Fibroblast of gingiva (primary cell): Measurements from ENCODE around the gene REC114.
"Not testable (repeated sequence)": the region's sequence is repeated elsewhere in the genome, so short reads cannot be mapped to it uniquely, and the experiment has no call there.

Experiments
- DNase-seq: peaks from one replicate; pipeline ENCODE4 v3.0.0-alpha.2; 2011; ENCODE audit warnings: low read depth

REC114 gene

GRCh38 chr15:73442968-73443367 is at the start of gene REC114:
REC114 (plus strand) TSS chr15:73443164; CDS start chr15:73443186, 22 bp downstream.
- DNase-seq, result no peak

GRCh38 chr15:73393336-73393735 is 49.6 kb upstream of the REC114 start:
- no peak for DNase-seq

DNA sequence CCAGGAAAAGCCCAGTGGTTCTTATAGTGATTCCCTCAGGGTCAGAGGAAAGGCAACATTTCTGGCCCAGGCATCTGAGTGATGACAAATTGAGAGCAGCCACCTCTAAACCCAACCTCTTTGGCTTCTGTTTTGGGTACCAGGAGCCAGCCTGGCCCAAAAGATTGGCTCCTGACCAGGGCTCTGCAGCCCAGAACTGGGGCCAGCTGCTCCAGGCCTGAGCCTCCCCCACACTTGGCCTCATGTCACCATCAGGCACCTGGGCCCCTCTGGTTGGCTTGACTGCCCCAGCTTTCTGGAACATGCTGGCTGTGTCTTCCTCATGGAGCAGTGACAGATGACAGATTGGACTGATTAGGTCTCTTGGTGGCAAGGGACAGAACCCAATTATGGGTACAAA is 48.2 kb upstream of the REC114 start:
- no peak for DNase-seq

- DNase-seq, result no peak
Measured at GRCh38 chr15:73395671-73396070, 47.3 kb upstream of the REC114 start.

- no peak for DNase-seq
Measured at GRCh38 chr15:73397461-73397860, 45.5 kb upstream of the REC114 start.

DNA sequence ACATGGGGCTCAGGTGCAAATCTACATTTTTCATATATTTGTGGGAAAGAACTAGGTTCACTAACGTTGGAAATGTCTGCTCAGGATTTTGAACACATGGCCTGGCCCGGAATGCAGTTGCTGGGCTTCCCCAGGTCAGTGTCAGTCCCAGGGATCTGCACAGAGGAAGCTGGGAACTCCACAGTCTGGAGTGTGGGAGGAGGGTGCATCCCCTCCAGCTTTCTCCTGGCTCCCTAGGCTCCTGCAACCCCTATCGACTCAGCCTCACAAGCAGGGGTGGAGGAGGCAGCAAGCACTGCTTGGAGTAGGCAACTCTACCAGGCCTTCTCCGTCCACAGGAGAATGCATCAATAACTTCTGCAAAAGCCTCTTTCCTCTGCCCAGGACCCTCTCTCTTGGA is 44.1 kb upstream of the REC114 start:
- DNase-seq, result no peak

- not testable (repeated sequence) for DNase-seq
Measured at GRCh38 chr15:73400222-73400621, 42.7 kb upstream of the REC114 start.

DNA sequence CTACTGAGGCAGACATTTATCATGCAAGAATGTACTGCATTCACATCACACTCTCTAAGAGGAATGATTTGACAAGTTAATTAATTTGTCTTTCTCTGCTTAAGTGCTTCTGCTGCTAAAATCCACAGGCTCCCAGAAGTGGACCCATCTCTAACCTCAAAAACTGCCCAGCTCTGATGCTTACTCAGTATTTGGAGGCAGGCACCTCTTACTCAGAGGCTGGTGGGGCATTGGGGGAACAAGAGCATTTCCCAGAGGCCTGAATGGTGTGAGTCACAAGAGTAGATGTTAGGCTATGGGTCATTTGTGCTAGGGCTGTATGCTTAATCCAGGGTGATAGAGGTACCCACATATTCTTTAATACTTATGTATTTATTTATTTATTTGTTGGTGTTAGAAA is 39.8 kb upstream of the REC114 start:
- no peak for DNase-seq

DNA sequence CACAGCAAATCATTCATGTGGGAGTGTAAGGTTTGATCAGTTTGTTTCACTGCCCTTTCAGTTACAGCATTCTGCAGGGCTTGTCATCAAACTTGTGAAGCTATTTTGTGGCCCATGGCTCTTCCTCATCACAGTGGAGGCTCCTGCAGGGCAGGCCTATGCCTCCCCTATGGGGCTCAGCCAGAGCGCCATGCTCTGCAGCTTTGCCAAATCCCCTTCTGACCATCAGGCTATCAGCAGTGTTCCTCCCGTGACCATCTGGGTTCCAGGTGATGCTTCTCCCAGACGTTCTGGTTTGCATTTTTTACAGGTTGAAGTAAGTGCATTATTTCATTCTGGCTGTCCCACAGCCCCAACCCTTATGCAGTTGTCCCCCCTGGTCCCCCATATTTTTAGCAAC is 28.1 kb upstream of the REC114 start:
- no peak for DNase-seq

DNA sequence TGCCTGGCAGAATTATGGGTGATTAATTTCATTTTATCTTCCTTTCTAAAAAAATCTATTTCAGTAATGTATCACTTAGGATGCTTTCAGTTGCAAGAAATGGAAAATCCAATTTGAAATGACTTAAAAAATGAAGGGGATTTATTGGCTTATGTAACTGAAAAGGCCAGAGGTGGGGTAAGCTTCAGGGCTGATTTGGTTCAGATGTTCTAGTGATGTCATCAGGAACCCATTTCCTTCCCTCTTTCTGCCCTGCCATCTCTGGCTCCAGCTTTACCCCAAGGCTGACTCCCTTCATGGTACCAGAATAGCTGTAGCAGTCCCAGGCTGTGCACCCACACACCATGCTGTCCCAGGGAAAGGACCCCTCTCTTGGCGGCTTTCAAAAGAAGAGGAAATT is 18.5 kb upstream of the REC114 start:
- no peak for DNase-seq

DNA sequence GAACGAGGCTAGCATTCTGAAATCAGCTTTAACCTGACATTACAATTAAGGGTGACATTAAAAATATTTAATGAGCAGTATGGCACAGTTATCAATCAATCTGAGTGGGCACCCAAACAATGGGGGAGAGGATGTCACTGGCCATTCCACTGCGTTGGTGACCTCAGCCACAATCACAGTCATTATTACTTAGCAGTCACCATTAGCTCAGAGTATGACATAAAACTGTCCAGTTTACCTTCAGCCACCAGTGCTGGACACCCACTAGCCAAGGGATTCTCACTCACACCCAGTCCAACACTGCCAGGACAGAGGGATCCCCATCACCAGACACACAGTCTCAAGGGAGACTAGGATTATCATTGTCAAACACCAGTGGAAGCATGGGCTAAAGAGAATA is 17.5 kb upstream of the REC114 start:
- DNase-seq, result no peak

- no peak for DNase-seq
Measured at GRCh38 chr15:73426323-73426994, 16.5 kb upstream of the REC114 start.

DNA sequence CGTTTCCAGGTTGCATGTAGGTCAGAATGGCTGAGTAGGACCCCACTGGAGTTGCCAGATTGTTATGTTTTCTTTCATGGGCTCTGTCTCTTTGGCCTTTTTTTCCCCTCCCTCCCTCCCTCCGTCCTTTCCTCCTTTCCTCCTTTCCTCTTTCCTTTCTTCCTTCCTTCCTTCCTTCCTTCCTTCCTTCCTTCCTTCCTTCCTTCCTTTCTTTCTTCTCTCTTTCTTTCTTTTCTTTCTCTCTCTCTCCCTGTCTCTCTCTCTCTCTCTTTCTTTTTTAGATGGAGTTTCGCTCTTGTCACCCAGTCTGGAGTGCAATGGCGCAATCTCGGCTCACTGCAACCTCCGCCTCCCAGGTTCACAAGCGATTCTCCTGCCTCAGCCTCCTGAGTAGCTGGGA is 11.6 kb upstream of the REC114 start:
- not testable (repeated sequence) for DNase-seq

DNA sequence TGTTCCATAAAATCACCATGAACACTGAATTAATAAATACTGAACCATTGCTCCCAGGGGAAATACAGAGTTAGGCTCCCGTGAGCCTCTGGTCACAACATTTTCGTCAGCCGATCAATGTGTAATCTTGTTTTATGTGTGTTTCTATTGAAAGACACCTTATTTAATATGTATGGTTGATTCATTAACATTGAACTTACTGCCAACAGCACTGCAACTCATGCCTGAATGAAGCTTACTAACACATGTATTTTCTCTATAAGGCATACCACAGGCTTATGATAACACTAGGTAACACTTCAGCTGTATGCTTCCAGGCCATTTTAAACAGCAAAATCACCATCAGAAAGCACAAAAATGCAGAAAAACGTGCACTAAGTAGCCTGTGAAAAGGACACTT is 9.1 kb upstream of the REC114 start:
- no peak for DNase-seq

DNA sequence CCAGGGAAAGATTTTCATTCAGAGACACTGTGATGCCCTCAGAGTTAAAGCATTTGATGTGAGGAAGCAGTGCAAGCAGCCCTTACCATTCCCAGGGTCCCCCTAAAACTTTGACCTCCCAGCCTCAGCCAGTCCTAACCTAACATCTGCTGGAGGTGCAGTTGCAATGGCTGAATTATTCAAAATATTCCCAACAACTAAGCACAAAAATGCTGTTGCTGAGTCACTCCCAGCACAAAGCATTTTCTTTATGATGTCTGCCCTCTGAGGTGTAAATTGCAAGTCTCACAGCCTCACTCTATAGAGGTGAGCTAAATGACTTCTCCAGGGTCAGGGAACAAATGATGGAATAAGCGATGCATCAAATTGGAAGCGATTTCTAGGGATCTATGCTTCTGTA is 6.4 kb upstream of the REC114 start:
- DNase-seq, result no peak

DNA sequence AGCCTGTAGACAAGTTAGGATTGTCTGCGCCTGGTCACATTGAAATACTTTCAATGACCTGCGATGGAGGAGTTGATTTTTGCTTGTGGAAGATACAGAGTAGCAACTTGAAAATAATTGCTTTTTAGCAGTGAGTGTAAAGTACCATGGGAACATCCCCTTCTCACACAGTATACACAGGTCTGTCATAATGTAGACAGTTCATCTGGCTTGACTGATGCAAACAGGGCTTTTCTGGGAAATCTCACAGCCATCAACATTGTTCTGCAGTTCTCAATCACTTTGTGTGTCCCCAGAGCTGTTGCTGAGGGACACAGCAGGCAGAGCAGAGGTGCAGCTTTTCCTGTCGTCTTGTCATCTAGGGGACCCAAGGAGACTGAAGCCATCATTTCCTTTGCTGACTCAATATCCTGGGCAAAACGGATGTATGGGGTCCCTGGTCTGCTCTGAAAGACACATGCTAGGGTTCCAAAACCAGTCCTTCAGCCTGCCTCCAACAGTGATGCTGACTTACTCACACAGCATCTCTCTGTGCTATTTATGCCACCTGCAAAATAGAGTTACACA is 5.3 kb upstream of the REC114 start:
- DNase-seq, result no peak

DNA sequence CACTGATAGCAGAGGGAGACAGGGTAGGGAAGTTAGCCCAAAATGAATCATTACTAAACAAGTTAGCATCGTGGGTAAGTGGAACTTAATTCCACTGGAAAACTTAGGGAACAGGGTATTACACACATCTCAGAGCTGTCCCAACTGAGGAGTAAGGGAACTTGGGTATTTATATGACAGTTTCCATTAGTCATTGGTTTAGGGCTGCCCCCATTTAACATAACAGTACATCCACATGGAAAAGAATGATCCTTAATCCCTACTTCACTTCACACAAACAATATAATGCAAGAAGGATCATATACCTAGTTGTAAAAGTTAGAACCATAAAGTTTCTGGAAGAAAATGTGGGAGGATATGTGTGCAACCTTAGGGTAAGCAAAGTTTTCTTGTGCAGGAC is 4.3 kb upstream of the REC114 start:
- DNase-seq, result no peak

- no peak for DNase-seq
Measured at GRCh38 chr15:73440571-73440970, 2.4 kb upstream of the REC114 start.

DNA sequence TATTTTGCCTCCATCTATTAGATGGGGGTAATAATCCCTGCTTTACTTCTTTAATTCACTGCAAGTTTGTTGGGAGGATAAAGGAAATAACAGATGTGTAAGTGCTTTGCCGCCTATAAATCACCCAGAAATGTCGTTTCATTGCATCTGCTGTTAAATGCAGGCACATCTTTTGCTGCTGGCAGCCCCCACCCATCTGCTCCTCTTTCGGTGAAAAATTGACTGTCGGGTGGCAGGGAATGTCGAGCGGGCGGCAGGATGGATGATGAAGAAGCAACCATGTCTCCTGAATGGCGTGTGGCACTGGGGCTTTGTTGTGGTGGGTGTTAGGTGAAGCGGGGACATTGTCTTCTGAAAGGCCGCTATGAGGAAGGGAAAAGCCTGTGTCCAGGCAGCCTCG is 543 bp upstream of the REC114 start:
- DNase-seq, result no peak

DNA sequence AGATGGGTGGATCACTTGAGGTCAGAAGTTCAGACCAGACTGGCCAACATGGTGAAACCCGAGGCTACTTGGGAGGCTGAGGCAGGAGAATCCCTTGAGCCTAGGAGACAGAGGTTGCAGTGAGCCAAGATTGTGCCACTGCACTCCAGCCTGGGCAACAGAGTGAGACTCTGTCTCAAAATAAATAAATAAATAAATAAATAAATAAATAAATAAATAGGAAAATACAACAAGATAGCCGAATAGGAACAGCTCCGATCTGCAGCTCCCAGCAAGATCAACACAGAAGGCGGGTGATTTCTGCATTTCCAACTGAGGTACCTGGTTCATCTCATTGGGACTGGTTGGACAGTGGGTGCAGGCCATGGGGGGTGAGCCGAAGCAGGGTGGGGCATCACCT is 4.5 kb downstream of the REC114 start:
- not testable (repeated sequence) for DNase-seq

DNA sequence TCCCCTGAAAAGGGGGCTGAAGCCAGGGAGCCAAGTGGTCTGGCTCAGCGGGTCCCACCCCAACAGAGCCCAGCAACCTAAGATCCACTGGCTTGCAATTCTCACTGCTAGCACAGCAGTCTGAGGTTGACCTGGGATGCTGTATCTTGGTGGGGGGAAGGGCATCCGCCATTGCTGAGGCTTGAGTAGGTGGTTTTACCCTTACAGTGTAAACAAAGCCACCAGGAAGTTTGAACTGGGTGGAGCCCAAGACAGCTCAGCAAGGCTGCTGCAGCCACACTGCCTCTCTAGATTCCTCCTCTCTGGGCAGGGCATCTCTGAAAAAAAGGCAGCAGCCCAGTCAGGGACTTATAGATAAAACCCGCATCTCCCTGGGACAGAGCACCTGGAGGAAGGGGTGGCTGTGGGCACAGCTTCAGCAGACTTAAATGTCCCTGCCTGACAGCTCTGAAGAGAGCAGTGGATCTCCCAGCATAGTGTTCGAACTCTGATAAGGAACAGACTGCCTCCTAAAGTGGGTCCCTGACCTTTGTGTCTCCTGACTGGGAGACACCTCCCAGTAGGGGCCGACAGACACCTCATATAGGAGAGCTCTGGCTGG is 5.3 kb downstream of the REC114 start:
- not testable (repeated sequence) for DNase-seq

DNA sequence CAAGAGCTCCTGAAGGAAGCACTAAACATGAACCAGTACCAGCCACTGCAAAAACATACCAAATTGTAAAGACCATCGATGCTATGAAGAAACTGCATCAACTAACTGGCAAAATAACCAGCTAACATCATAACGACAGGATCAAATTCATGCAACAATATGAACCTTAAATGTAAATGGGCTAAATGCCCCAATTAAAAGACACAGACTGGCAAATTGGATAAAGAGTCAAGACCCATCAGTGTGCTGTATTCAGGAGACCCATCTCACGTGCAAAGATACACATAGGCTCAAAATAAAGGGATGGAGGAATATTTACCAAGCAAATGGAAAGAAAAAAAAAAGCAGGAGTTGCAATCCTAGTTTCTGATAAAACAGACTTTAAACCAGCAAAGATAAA is 7.0 kb downstream of the REC114 start:
- not testable (repeated sequence) for DNase-seq

DNA sequence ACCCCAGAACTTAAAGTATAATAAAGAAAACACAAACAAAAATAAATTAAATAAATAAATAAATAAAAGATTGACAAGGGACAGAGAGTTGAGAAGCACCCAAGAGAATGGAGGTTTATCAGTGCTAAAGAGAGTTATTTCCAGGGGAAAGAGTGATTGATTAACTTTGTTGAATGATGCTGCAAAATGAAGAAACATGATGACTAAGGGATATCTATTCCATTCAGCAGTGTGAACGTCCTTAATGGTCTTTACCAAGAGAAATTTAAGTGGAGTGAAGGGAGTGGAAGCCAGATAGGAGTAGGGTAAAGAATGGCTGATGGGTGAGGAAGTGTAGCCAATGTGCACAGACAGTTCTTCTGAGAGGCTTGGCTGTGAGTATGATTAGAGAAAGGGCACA is 11.1 kb downstream of the REC114 start:
- no peak for DNase-seq

DNA sequence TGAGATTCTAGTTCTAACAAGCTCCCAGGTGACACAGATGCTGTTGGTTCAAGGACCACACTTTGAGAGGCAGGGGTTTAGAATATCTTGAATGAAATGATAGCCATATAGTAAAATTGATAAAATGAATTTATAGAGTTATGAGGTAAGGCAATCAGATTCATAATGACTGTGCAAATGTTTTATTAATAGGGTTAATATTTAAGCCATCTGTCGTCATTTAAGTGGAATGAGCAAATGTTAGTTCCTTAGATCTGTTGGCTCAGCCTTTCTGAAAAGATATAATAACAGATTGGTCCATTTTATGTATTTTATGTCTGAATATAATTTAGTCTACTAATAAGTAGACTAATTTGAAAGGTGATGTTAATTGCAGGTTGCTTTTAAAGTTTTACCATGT is 12.9 kb downstream of the REC114 start:
- no peak for DNase-seq
